Lower lobe of right lung (tissue), 2 donors: ENCODE results near the gene KLF16. TPM values are rescaled to one million over a fixed set of nuclear protein-coding genes. Genes with fewer than 3 reads are reported as not detected.

Experiments used
- ATAC-seq, 2 donors: fragments of 200-7000 bp; cut with Tn5 transposase; one replicate each; pipeline ENCODE4 v1.9.1; 2020 to 2022; ENCODE audit warnings: mild to moderate bottlenecking in 2 of 2, moderate library complexity in 2 of 2
- DNase-seq: peaks from one replicate; pipeline ENCODE4 v3.0.0-alpha.2; 2020
- H3K27ac ChIP-seq: fragments of 200-600 bp; one replicate; pipeline ENCODE4 v1.8.0; 2022
- H3K27me3 ChIP-seq: fragments of 200-600 bp; one replicate; pipeline ENCODE4 v1.8.0; 2022; ENCODE audit warnings: low read depth
- H3K36me3 ChIP-seq: fragments of 200-600 bp; one replicate; pipeline ENCODE4 v1.8.0; 2022; ENCODE audit warnings: mild to moderate bottlenecking
- H3K4me1 ChIP-seq: fragments of 200-600 bp; one replicate; pipeline ENCODE4 v1.8.0; 2022
- H3K4me3 ChIP-seq: fragments of 200-600 bp; one replicate; pipeline ENCODE4 v1.8.0; 2022; ENCODE audit warnings: mild to moderate bottlenecking
- H3K9me3 ChIP-seq: fragments of 200-600 bp; one replicate; pipeline ENCODE4 v1.8.0; 2022
- CTCF ChIP-seq: fragments of 200-600 bp; IDR thresholded peaks from one replicate; pipeline ENCODE4 v1.8.0; 2022; ENCODE audit warnings: antibody characterized with exemption, mild to moderate bottlenecking
- intact Hi-C: fragments of 100-400 bp; cut with DNase I; formaldehyde crosslinking; loops from one replicate; pipeline ENCODE4 v1.11.0; 2022
- microRNA-seq: library from miRNA; unstranded; fragments of <30 nt; microRNA quantifications from one replicate; pipeline ENCODE4 v1.2.0, GENCODE V29; 2020; ENCODE audit warnings: borderline number of aligned reads
- total RNA-seq: library from RNA; stranded (reverse); fragmentation: NEBNext Ultra II Directional; extraction: Animal tissue kit (Norgen Biotek cat#: 25700); gene quantifications from one replicate; pipeline ENCODE4 v1.2.1, GENCODE V29; 2021
- donor health status: DM: no; HTN: yes; CAD: no; lungs with severe emphysema.

The KLF16 gene
- total RNA-seq, 1 donor from 2014 or later: 22.2 TPM

DNA sequence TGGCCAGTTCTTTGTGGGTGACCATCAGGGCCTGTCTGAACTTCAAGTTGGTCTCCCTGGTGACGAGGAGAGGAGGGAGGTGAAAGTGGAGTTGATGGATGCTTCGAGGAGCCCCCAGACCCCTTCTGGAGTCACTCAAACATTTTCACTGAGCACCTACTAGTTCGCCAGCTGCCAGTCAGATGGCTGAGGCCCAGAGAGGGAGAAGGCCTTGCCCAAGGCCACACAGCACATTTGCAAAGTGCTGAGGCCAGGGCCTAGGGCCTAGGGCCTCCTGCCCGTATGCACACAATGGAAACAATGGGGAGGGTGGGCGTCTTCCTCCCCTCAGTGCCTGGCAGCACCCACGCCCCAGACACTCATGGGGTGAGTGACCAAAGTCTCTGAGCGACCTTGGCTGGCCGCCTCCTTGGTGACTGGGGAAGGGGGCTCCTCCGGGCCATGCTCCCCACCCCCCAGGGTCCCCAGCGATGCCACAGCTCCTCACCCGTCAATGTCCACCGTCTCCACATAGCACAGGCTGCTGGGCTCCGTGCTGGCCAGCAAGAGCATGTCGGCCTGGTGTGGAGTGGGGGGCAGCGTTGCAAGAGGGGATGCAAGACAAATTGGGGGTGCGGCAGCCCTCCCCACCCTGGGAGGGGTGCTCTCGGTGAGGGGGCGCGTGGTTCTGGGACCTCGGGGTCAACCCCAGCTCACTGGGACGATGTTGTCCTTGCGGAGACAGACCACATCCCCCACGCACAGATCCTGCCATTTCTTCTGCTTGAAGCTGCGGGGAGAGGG is 57.8 kb downstream of the KLF16 start:
- intact Hi-C loops: no loop called here
- no peak for TF ChIP-seq CTCF
- no peaks in the 10 kb centered on the region for H3K9me3 ChIP-seq
- H3K4me1 ChIP-seq: no peaks in the 10 kb centered on the region
- H3K36me3 ChIP-seq: no peaks in the 10 kb centered on the region
- H3K4me3 ChIP-seq: no peak overlapping the region
- ATAC-seq (no peak), DNase-seq (no peak)
- H3K27me3 ChIP-seq: no peaks in the 10 kb centered on the region
- no peak overlapping the region for H3K27ac ChIP-seq

- DNase-seq (no peak), ATAC-seq (no peak)
- no peaks in the 10 kb centered on the region for H3K4me1 ChIP-seq
- H3K27ac ChIP-seq: no peak overlapping the region
- TF ChIP-seq CTCF: no peak
- no peaks in the 10 kb centered on the region for H3K9me3 ChIP-seq
- no peaks in the 10 kb centered on the region for H3K27me3 ChIP-seq
- no peak overlapping the region for H3K4me3 ChIP-seq
- no peaks in the 10 kb centered on the region for H3K36me3 ChIP-seq
- intact Hi-C loops: no loop called here
These were observed 58.5 kb downstream of the KLF16 start for GRCh38 chr19:1804858-1805257.

Small RNAs within 50 kb of the gene (microRNA-seq; reads per million reads assigned to microRNA genes)
- gene MIR1909: not detected

Other genes with a start within 250 kb of the KLF16 start
- gene TCF3, start 211.0 kb downstream of the KLF16 start, total RNA-seq: 44.5 TPM
- gene ONECUT3, start 110.1 kb downstream of the KLF16 start, total RNA-seq: not detected
- gene ATP8B3, start 51.3 kb downstream of the KLF16 start, total RNA-seq: 2.1 TPM
- gene REXO1, start 15.1 kb downstream of the KLF16 start, total RNA-seq: 29.1 TPM
- 76.4 TPM for gene ABHD17A, start 21.9 kb upstream of the KLF16 start, total RNA-seq
- 6.2 TPM for gene ADAT3, start 41.8 kb upstream of the KLF16 start, total RNA-seq
- gene SCAMP4, start 41.8 kb upstream of the KLF16 start, total RNA-seq: 65.0 TPM
- 55.4 TPM for gene CSNK1G2, start 77.6 kb upstream of the KLF16 start, total RNA-seq
- 62.0 TPM for gene BTBD2, start 152.1 kb upstream of the KLF16 start, total RNA-seq
- gene MKNK2, start 187.7 kb upstream of the KLF16 start, total RNA-seq: 268 TPM
- 69.2 TPM for gene MOB3A, start 232.7 kb upstream of the KLF16 start, total RNA-seq
- gene IZUMO4, start 233.3 kb upstream of the KLF16 start, total RNA-seq: 7.4 TPM